CD4-positive, alpha-beta T cell treated with Interleukin-6 at 100 ng/mL for 8 hours (primary cell): ENCODE measurements around the gene CHRNA4.

Experiments
- DNase-seq: peaks from one replicate; pipeline ENCODE4 v3.0.0-alpha.2; 2020; ENCODE audit warnings: mixed read lengths, low spot score

The CHRNA4 gene

DNA sequence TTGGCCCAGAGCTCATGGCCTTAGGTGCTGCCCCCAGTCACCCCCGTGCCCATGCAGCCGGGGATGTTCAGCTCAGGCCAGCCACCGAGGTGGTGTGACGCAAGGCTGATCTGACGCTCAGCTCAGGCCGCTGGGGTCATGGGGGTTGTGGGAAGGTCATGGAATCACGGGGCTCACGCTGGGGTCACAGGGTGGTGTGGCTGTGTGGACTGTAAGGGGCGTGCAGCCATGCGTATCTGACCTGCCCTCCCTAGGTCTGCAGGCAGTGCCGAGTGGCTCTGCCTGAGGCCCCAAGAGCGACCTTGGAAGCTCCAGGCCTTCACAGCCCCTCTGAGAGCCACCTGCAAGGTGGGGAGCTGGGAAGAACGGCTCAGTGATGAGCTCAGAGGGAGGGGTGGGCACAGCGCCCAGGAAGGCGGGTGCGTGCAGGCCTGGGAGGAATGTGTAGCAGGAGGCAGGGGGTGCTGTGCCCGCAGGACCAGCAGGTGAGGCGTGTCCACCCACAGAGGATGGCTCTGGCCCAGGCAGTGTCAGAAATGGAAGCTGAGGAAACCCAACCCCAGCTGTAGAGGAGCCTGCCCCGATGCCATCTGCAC is 27.8 kb downstream of the CHRNA4 start:
- DNase-seq = no peak

DNA sequence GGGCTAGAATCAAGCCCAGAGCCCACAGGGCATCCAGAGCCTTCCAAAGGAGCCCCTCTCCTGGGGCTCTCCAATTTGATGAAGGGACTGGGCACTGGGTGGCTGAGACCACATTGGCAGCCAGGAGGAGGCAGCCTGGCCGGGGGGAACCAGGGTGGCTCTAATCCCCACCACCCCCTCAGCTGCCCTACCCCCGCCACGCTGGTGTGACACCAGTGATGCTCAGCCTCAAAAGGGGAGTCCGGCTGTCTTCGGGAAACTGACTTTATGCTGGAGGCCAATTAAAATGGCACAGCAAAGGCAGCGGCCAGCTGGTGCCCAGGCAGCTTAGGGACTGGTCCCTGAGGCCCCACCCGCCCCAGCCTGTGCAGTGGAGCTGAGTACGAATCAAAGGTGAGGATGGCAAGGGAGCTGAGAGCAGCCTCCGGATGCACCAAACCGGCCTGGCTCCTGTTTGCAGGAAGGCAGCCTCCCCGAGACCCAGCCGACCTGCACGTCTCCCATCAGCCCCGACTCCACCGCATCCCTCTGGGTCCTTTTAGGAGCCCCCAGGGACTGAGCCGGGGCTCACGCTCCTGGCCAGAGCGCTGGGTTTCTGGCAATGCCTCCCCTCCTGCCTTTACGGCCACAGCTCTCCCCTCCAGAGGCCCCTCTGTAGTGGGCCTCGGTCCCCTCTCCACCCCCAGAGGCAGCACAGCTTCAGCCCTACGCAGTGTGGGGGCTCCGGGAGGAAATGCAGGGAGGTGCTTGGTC is 28.5 kb downstream of the CHRNA4 start:
- no peak for DNase-seq

DNA sequence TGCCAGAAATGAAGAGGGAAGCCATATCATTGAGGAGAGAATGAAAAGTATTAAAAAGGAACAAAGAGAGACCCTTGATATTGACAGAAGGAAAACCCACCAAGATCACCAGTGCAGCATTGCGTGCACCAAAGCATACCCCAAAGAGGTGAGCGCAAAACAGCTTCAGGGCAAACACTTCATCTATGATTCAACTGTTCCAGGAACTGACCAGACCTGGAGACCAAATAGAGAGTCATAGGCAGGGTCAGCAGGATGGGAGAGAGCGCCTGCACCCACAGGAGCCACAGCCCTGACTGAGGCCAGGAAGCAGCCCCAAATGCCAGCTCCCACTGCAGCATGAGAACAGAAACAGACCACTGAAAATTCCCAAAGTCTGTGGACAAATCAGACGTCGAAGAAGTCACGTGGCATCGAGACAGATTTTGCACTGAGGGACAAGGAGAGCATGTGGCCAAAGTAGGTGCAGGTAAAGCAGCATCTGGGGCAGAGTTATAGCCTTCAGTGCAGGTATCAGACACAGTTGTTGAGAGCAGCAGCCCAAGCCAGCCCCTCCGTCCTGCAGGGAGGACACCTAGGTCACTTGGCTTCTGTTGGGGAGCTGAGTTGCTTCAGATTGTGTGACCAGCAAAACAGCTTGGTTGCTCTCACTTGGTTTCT is 29.3 kb downstream of the CHRNA4 start:
- DNase-seq = no peak

DNA sequence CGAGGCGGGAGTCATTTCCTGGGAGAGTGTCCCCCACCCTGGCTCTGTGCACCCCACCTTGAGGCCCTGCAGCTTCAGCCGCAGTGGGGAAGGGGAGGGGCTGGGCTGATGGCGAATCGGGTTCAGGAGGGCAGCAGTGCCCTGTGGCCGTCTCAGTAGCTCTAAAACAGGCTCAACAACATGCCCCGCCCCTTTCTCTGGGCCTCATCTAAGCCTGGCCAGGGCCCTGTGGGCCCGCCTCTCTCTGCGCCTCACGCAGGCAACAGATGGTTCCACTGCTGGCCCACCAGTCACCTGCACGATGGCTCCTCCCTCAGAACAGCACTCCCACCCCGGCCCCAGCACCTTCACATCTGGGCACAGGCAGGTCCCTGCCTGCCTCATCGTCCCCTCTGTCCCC is 30.2 kb downstream of the CHRNA4 start:
- no peak for DNase-seq

DNA sequence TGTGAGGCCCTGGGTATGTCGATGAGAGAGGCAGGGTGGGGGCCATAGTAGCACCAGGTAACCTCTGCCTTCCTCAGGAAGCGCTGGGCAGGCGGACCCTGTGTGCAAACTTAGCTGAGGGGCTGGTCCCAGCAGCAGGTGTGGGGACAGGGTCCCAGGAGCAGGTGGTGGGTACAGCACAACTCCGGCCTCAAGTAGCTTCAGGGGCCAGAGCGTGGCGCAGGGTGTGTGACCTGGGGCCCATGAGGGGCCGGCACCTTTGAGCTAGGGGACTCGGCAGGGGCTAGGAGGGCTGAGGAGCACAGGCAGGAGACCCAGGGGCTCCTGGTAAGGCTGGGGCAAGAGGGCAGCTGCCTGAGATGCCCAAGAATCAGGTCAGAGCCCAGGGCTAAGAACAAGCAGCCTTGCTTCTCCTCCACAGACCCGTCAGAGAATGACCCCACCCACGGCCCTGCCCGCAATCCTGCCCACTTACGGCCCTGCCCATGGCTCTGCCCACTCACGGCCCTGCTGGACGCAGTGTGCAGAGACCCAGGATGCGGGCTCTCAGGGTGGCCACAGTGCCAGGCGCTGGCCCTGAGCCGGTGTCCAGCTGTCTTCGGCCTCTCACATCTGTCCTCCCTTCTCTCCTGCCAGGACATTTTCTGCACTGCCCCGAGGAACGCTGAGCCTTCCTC is 30.9 kb downstream of the CHRNA4 start:
- no peak for DNase-seq

DNA sequence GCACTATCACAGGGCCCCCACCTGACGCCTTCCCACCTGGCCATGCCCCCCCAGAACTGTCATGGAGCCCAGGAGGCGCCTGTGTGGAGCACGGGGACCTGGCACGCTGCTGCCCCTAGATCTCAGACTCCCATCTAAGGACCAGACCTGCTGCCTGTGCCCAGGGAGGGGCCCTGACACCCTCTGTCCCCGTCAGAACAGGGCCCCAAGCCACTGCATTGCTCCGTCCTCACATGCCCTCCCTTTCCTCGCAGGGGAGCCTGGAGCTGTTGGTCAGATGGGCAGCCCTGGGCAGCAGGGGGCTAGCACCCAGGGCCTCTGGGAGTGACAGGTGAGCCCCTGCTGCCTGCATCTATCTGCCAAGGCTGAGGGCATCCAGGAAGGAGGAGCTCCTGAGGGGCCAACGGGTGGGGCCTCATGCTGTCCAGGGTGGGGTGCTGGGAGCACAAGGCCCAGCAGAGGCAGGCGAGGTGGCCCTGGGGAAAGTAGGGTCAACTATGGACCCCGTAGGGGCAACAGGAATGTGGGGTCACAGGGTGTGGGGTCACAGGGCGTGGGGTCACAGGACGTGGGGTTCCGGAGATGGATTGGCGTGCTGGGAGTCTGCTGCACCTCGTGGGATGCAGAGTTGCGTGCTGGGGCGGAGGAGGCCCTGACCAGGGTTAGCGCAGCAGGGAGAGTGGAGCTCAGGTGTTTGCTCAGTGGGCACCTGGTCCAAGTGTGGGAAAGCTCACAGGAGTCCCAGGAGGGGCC is 31.6 kb downstream of the CHRNA4 start:
- no peak for DNase-seq

DNA sequence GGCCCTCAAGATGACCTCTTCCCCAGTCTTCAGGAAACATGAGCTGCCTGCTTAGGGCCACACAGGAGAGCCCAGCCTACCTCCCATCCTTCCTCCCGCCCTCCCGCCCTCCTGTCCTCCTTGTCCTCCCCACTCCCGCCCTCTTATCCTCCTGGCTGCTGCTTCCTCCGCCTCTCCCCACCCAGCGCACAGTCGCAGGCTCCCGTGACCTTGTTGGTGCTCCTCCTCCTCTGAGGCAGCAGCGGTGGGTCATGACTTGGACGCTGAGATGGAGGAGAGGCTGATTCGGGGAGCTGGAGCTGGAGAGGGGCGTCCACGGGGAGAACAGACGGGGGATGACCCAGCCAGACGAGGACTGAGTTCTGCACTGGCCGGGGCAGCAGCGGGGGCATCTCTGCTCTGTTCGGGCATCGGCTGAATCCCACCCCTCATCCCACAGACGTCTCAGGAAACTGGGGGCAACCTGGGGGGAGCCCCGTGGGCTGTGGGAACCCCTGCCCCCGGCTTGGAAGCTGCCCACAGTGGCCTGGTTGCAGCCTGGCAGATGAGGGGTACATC is 32.4 kb downstream of the CHRNA4 start:
- DNase-seq = no peak

DNA sequence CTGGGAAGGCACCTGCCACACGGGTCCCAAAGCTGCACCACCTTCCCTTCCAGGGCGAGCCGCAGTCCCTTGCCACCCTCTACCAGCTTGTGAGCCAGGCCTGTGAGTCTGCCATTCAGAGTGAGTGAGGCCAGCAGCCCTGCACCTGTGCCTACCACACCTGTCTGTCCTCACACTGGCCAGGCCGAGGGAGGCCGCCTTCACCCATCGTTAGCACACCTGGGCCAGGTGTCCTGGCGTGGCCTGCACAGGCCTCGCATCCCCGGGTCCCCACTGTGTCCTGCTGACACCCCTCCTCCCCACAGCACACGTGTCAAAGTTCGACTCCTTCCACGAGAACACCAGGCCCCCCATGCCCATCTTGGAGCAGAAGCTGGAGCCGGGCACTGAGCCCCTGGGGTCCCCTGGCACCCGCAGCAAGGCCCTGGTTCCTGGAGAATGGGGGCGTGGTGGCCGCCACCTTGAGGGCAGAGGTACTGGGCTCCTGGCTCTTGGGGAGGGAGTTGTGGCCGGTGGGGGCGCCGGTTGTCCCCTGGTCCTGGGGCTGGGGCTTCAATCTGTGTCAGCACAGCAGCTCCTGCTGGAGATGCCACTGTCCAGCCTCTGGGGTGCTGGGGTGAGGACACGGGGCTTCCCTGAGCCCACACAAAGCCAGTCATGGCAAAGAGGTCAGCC is 33.0 kb downstream of the CHRNA4 start:
- no peak for DNase-seq

DNA sequence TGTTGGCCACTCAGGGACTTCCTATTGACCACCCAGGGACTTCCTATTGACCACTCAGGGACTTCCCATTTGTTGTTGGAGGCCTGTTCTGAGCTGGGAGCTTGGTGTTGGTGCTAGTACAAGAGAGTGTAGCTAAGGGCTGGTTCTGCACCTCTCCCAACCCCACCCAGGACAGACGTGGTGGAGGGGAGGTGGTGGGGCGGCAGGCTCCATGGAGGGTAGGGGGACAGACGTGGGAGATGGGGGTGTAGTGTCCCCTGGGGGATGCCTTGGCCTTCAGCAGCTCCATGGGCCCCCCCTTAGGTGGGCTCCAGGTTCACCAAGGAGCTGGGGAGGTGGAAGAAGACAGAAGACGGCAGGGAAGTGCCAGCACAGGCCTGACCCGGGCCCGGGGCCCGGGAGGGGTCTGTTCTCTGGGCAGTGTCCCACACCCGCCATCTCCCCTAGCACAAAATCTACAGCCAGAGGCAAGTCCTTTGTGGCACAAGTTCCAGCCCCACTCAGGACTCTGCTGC is 33.9 kb downstream of the CHRNA4 start:
- no peak for DNase-seq

DNA sequence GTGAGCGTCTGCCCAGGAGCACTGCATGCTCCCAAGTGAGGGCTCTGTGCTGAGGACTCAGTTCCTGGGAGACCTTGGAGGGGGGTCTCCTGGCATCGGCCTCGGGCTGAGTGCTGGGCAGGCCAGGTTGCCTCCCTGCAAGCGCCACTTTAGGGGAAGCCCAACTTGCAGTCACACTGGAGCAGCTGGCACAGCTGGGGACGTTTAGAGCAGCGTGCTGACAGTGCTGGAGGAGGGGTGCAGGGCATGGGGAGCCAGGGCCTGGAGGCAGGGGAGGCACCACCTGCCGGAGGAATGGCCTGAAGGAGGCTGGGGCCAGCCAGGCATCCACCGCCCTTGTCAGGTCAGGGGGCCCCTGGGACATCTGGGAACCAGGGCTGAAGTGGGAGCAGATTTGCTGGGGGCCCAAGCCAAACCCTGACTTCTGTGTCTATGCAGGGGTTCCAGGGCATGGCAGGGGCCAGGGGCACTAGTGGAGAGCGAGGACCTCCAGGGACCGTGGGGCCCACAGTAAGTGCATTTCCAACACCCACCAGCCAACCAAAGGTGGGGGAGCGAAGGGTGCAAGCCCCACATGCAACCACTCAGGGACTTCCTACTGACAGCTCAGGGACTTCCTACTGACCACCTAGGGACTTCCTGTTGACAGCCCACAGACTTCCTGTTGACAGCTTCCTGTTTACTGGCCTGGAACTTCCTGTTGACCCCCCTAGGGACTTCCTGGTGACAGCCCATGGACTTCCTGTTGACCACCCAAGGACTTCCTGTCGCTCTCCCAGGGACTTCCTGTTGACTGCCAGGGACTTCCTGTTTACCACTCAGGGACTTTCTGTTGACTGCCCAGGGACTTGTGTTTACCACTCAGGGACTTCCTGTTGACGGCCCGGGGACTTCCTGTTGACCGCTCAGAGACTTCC is 34.6 kb downstream of the CHRNA4 start:
- DNase-seq = no peak

DNA sequence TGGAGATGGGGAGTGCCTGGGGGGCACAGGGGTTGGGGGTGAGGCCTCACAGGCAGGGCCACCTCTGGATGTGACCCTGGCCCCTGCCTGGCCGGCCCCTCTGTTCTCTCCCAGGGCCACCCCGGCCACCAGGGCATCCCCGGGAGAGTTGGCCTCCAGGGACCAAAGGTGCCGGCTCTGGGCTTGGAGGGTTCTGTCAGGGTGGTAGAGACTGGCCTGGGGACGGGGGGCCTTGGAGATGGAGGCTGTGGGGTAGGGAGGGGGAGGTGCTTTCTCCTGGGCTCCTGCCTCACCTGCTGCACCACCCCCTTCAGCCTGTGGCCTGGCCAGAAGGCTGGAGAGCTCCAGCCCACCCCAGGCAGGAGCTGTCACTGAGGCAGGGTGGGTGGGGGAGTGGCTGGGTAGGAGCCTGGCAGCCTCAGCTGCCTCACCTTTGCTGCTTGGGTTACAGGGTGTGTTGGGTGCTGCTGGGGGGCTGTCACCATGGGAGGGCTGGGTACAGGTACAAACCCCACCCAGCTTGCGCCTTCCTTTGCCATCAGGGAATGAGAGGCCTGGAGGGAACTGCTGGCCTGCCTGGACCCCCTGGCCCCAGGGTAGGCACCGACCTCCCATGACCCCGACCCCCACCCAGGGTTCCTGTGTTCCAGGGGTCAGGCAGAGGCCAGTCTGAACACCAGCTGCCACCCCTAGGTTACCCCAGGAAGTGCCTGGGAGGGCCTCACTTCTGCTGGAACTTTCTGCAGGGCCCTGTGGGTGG is 35.4 kb downstream of the CHRNA4 start:
- DNase-seq = no peak

DNA sequence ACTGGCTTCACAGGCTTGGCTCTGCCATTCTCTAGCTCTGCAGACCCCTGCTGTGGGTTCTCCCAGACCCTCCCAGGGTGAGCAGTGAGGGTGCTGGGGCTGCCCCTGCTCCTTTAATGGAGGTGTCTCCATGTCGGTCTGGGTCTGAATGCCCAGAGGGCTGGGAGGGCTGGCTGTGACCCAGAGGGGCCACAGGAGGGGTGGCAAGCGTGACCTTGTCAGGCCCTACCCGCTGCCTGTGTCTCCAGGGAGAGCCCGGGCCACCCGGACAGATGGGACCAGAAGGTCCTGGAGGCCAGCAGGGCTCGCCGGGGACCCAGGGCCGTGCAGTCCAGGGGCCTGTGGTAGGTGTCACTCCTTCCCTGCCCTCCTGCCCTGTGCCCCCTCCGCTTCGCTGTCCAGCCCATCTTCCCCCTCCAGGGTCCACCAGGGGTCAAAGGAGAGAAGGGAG is 36.1 kb downstream of the CHRNA4 start:
- DNase-seq = no peak

DNA sequence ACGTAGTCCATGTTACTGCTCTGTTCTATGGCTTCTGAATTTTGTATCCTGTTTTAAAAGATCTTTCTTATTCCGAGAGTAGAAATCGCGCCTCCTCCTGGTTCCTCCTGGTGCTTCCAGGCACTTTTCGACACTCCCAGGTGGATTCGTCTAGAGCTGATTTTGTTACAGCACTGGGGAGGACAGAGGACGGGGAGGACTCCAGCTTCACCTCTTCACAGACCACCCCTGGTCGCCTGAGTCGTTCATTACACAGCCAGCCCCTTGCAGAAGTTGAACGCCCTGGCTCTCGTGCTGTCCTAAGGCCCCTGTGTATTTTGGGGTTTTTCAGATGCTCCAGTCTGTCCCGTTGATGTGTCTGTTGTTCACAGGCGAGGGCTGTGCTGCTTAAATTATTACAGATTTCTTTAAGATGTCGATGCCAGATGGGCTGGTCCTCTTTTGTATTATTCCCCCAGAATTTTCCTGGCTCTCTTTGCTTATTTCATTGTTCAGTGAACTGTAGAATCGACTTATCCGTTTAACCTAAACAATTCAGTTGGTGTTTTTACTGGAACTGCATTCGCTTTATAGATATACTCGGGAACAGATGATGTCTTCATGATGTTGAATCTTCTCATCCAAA is 37.7 kb downstream of the CHRNA4 start:
- DNase-seq = no peak

DNA sequence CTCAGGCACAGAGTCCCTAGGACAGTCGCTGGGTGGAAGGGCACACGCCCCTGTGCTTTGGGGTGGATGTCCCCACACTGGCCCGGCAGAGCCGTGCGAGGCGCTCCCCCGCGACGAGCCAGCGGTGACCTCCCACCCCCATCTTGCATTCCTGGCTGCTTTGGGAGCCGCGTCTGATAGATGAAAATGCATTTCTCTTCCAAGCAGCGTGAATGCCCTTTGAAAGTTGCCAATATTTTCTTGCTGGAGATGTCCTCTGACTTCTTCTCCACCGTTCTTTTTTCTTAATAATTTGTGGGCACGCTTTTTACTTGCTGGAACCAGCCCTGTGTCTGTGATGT is 38.2 kb downstream of the CHRNA4 start:
- no peak for DNase-seq

DNA sequence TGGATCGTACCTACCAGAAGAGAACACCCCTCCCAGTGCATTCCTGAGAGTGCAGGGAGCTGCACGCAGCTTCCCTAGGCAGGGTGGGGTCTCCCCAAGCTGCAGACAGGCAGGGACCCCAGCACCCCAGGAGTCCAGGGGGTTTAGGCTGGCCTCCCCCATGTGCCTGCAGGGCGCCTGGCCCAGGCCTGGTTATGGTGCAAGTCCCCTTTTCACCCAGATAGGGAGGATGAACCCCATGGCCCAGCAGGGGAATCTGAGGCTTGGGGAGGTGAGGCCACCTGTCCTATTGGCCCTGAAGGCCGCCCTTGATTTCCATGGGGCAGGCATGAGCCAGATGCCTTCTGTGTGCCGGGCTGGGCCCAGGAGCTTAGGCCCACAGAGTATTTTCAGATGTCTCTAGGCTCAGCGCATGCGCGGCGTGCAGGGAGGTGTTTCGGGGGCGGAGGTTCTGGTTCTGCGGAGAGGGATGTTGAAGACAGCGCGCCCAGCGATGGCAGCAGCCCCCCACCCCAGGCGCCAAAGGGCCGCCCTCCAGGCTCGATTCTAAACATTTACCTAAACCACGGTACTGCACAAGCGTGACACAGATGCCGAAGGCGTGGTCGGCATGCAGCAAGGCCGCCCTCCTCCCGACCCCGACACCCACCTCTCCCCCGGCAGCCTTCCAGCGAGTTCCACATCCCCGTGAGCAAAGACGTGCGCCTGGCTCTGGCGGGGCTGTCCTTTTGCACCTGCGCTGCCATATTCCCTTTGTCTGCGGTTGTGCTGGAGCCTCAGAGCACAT is 38.8 kb downstream of the CHRNA4 start:
- DNase-seq = no peak

DNA sequence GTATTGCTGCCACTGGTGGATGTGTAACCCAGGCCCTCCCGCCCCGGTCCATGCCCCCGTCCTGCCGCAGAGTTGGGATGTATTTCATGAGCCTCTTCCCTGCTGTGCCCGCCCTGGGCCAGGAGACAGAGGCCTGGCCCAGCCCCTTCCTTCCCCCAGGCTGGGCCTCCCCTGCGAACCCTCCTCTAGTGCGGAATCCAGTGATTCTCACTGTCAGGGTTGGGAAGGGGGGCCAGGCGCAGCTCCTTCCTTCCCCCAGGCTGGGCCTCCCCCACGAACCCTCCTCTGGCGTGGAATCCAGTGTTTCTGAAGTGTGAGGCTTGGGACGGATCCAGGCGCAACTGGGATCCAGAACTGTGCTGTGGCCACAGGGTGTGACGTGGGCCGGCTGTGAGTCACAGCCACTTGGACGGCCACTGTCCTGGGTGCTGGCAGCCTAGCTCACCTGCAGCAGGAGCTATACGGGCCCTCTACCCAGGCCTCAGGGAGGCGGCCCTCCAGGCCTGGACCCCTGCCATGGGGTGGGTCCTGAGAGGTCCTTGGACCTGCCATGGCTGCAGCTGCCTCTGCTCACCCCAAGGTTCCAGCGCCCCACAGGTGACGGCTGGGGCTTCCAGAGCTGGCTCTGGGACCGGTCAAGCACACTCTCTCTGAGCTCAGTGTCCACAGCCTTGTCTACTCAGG is 39.9 kb downstream of the CHRNA4 start:
- DNase-seq = no peak

DNA sequence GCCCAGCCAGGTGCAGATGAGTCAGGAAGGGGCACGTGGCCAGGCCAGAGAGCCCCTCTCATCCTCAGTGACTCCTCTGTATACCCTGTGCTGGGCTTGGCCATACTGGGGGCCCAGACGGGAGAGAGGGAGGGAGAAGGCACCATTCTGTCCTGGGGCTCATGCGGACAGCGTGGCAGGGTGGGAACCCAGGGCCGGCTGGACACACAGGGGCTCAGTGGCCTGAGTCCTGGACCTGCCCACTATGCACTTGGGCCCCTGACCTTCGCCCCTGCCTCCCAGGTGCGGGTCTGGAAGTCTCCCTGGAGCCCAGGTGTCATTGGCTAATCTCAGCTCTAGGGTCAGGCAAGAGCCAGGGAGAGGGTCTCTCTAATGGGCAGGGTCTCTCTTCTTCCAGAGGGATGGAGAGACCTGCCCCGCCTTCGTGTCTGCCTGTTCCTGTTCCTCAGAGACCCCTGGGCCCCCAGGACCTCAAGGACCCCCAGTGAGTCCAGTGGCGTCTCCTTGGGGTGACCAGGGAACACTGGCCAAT is 40.5 kb downstream of the CHRNA4 start:
- no peak for DNase-seq
